ENCODE results near the gene SRRT.

The SRRT gene

GRCh38 chr7:100886142-100886935 is 11.4 kb downstream of the SRRT start:
- Histone ChIP-seq H3K9ac (ENCODE audit: low read length) (no peak overlapping the region), H3K79me2 (ENCODE audit: low read length) (peaks cover 38% of the 10 kb centered on the region), H3K9me3 (ENCODE audit: insufficient read depth, low read length) (no peaks in the 10 kb centered on the region), H2AFZ (ENCODE audit: low read depth, low read length) (no peak overlapping the region), H4K20me1 (ENCODE audit: insufficient read depth, low read length) (peaks cover 11% of the 10 kb centered on the region), H3K27me3 (ENCODE audit: low read depth, low read length) (no peaks in the 10 kb centered on the region), H3K4me3 (ENCODE audit: low read length) (no peak overlapping the region), H3K36me3 (replicated peaks; ENCODE audit: low read depth, low read length) (peaks cover 73% of the 10 kb centered on the region), H3K27ac (ENCODE audit: low read length) (no peak overlapping the region), H3K4me2 (ENCODE audit: low read length) (peak overlapping the region; percentile 96; the same call in 1 of the 2 replicates), H3K4me1 (ENCODE audit: low read length) (peaks cover 31% of the 10 kb centered on the region)
- TF ChIP-seq EZH2phosphoT487 (IDR thresholded peaks at IDR 0.05; ENCODE audit: low read depth) = no peak
- TF ChIP-seq, protein P1, sequence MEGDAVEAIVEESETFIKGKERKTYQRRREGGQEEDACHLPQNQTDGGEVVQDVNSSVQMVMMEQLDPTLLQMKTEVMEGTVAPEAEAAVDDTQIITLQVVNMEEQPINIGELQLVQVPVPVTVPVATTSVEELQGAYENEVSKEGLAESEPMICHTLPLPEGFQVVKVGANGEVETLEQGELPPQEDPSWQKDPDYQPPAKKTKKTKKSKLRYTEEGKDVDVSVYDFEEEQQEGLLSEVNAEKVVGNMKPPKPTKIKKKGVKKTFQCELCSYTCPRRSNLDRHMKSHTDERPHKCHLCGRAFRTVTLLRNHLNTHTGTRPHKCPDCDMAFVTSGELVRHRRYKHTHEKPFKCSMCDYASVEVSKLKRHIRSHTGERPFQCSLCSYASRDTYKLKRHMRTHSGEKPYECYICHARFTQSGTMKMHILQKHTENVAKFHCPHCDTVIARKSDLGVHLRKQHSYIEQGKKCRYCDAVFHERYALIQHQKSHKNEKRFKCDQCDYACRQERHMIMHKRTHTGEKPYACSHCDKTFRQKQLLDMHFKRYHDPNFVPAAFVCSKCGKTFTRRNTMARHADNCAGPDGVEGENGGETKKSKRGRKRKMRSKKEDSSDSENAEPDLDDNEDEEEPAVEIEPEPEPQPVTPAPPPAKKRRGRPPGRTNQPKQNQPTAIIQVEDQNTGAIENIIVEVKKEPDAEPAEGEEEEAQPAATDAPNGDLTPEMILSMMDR (IDR thresholded peaks at IDR 0.05; ENCODE audit: low read depth, low read length) = no peak

GRCh38 chr7:100886936-100887515 is 12.1 kb downstream of the SRRT start:
- TF ChIP-seq, protein P1 (IDR thresholded peaks at IDR 0.05; ENCODE audit: low read depth, low read length) = no peak
- H3K4me1 ChIP-seq (ENCODE audit: low read length) = peaks cover 31% of the 10 kb centered on the region
- peak overlapping the region; percentile 87 for H3K27ac ChIP-seq (ENCODE audit: low read length)
- peaks cover 31% of the 10 kb centered on the region for H3K79me2 ChIP-seq (ENCODE audit: low read length)
- no peaks in the 10 kb centered on the region for H3K9me3 ChIP-seq (ENCODE audit: insufficient read depth, low read length)
- no peak overlapping the region for H2AFZ ChIP-seq (ENCODE audit: low read depth, low read length)
- H4K20me1 ChIP-seq (ENCODE audit: insufficient read depth, low read length) = peaks cover 8% of the 10 kb centered on the region; the same call in 1 of the 2 replicates
- H3K4me2 ChIP-seq (ENCODE audit: low read length) = peak overlapping the region; percentile 96
- H3K27me3 ChIP-seq (ENCODE audit: low read depth, low read length) = no peaks in the 10 kb centered on the region
- H3K36me3 ChIP-seq (replicated peaks; ENCODE audit: low read depth, low read length) = peaks cover 66% of the 10 kb centered on the region
- H3K4me3 ChIP-seq (ENCODE audit: low read length) = peak overlapping the region; percentile 58
- peak overlapping the region; percentile 65 for H3K9ac ChIP-seq (ENCODE audit: low read length)

DNA sequence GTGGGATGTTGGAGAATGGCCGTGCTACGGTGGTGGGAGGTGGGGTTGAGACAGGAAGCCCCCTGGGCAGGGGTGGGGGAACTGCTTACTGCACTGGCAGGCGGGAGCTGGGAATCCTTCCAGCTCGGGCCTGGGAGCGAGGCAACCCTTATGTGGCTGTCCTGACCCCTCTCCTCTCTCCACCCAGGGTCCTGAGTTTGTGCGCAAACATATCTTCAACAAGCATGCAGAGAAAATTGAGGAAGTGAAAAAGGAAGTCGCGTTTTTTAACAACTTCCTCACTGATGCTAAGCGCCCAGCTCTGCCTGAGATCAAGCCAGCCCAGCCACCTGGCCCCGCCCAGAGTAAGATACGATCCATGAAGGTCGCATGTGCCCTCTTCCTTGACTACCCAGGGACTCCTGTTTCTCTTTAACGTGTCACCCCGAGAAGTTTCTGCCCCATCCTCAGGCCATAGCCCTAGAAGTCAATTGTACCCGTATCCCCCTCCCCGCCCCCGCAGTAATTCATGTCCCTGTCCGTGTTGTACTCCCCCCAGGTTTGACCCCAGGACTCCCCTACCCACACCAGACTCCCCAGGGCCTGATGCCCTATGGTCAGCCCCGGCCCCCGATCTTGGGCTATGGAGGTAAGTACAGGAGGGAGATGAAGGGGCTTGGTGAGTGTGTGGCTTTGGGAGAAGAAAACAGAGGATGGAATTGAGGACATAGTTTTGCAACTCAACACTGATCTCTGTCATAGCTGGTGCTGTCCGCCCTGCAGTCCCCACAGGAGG is 12.8 kb downstream of the SRRT start:
- peak overlapping the region; percentile 87 for H3K27ac ChIP-seq (ENCODE audit: low read length)
- H3K36me3 ChIP-seq (replicated peaks; ENCODE audit: low read depth, low read length) = peaks cover 61% of the 10 kb centered on the region
- peaks cover 31% of the 10 kb centered on the region for H3K4me1 ChIP-seq (ENCODE audit: low read length)
- H3K9ac ChIP-seq (ENCODE audit: low read length) = peak overlapping the region; percentile 92
- TF ChIP-seq, protein P1 (IDR thresholded peaks at IDR 0.05; ENCODE audit: low read depth, low read length) = no peak
- no peak for TF ChIP-seq EZH2phosphoT487 (IDR thresholded peaks at IDR 0.05; ENCODE audit: low read depth)
- H4K20me1 ChIP-seq (ENCODE audit: insufficient read depth, low read length) = peaks cover 8% of the 10 kb centered on the region; the same call in 1 of the 2 replicates
- H3K9me3 ChIP-seq (ENCODE audit: insufficient read depth, low read length) = no peaks in the 10 kb centered on the region
- no peaks in the 10 kb centered on the region for H3K27me3 ChIP-seq (ENCODE audit: low read depth, low read length)
- peaks cover 28% of the 10 kb centered on the region for H3K79me2 ChIP-seq (ENCODE audit: low read length)
- peak overlapping the region; percentile 90 for H3K4me3 ChIP-seq (ENCODE audit: low read length)
- H3K4me2 ChIP-seq (ENCODE audit: low read length) = peak overlapping the region; percentile 96
- no peak overlapping the region for H2AFZ ChIP-seq (ENCODE audit: low read depth, low read length)

All from OCI-LY3 (cell line).